B cell (primary cell): ENCODE results near the gene YIF1A. TPM values are rescaled to one million over a fixed set of nuclear protein-coding genes. Genes with fewer than 3 reads are reported as not detected.

Experiments
- ATAC-seq: fragments of 200-7000 bp; cut with Tn5 transposase; one replicate; pipeline ENCODE4 v1.10.0; 2021; ENCODE audit warnings: low read depth, mild to moderate bottlenecking, moderate number of reproducible peaks, moderate library complexity
- CTCF ChIA-PET: fragments of 350-600 bp; sonication (Branson Sonifier 250); formaldehyde crosslinking; loops from one replicate; lab custom pipeline; 2021; ENCODE audit warnings: antibody characterized with exemption, inconsistent platforms; lab: Charles Lee
- POLR2A ChIA-PET: fragments of 350-600 bp; sonication (Branson Sonifier 250); formaldehyde crosslinking; loops from one replicate; lab custom pipeline; 2021; ENCODE audit warnings: antibody characterized with exemption; lab: Charles Lee
- DNase-seq: peaks from one replicate; pipeline ENCODE4 v3.0.0; 2013
- H2AFZ ChIP-seq: 2 replicates; pipeline ENCODE4 v1.6.1; 2012; ENCODE audit warnings: mild to moderate bottlenecking, low read depth, low read length; ENCODE audit not compliant: insufficient read depth, poor library complexity, severe bottlenecking
- H3K27ac ChIP-seq, 2 donors: 1 replicate in 1 of 2; 2 replicates in 1 of 2; pipeline ENCODE4 v1.5.1; 2012 to 2013; ENCODE audit warnings: low read length in 2 of 2, mild to moderate bottlenecking in 2 of 2, moderate library complexity in 1 of 2
- H3K27me3 ChIP-seq, 4 experiments: fragments of 200-600 bp in 1 of 4; sonication (generic) in 1 of 4; replicated peaks in 1 of 4; 1 replicate in 2 of 4; 2 replicates in 2 of 4; pipeline versions ENCODE4 v1.6.1 to v1.7.0; 2013 to 2016; ENCODE audit warnings: low read length in 3 of 4, mild to moderate bottlenecking in 2 of 4, mixed read lengths in 1 of 4, moderate library complexity in 1 of 4; ENCODE audit not compliant: insufficient read depth in 4 of 4, control insufficient read depth in 3 of 4; ENCODE audit errors: control extremely low read depth in 1 of 4
- H3K36me3 ChIP-seq, 2 experiments: replicated peaks in 1 of 2; 1 replicate in 1 of 2; 2 replicates in 1 of 2; pipeline versions ENCODE4 v1.6.1 to v1.7.1; 2013; ENCODE audit warnings: low read length in 1 of 2; ENCODE audit not compliant: insufficient read depth in 2 of 2, control insufficient read depth in 1 of 2; ENCODE audit errors: control extremely low read depth in 1 of 2, extremely low read depth in 1 of 2
- H3K4me1 ChIP-seq, 2 donors: fragments of 200-600 bp in 1 of 2; sonication (generic) in 1 of 2; 1 replicate in 1 of 2; 2 replicates in 1 of 2; pipeline versions ENCODE4 v1.5.1 to v1.6.1; 2013 to 2017; ENCODE audit warnings: low read length in 2 of 2; ENCODE audit not compliant: control insufficient read depth in 2 of 2, insufficient read depth in 2 of 2
- H3K4me2 ChIP-seq: replicated peaks from 2 replicates; pipeline ENCODE3; 2012; ENCODE audit warnings: mild to moderate bottlenecking, low read depth, low read length; ENCODE audit not compliant: poor library complexity, severe bottlenecking
- H3K4me3 ChIP-seq, 5 experiments: fragments of 200-600 bp in 1 of 5; sonication (generic) in 1 of 5; 1 replicate in 3 of 5; 2 replicates in 2 of 5; pipeline versions ENCODE4 v1.5.1 to v1.7.0; 2011 to 2016; ENCODE audit warnings: low read length in 4 of 5, mild to moderate bottlenecking in 4 of 5, low read depth in 2 of 5, control low read depth in 1 of 5, moderate library complexity in 1 of 5; ENCODE audit not compliant: insufficient read depth in 1 of 5; ENCODE audit errors: control extremely low read depth in 1 of 5, extremely low read depth in 1 of 5
- H3K79me2 ChIP-seq: fragments of 200-600 bp; sonication (generic); one replicate; pipeline ENCODE4 v1.6.0; 2016; ENCODE audit warnings: low read length; ENCODE audit not compliant: control insufficient read depth, insufficient read depth
- H3K9ac ChIP-seq: fragments of 200-600 bp; sonication (generic); 2 replicates; pipeline ENCODE4 v1.6.1; 2017; ENCODE audit warnings: mild to moderate bottlenecking, low read length, moderate library complexity
- H3K9me3 ChIP-seq, 3 donors: one replicate each; pipeline versions ENCODE4 v1.6.1 to v1.7.1; 2013; ENCODE audit warnings: low read length in 2 of 3; ENCODE audit not compliant: control insufficient read depth in 2 of 3, insufficient read depth in 1 of 3; ENCODE audit errors: control extremely low read depth in 1 of 3
- H4K20me1 ChIP-seq: 2 replicates; pipeline ENCODE4 v1.6.0; 2012; ENCODE audit warnings: mild to moderate bottlenecking, low read length; ENCODE audit not compliant: insufficient read depth, control insufficient read depth, poor library complexity, severe bottlenecking
- H3K27ac Mint-ChIP-seq: one replicate; pipeline ENCODE4 v1.8.0; 2021; ENCODE audit warnings: mixed read lengths
- H3K27me3 Mint-ChIP-seq: one replicate; pipeline ENCODE4 v1.8.0; 2021; ENCODE audit warnings: mixed read lengths
- H3K4me1 Mint-ChIP-seq: one replicate; pipeline ENCODE4 v1.8.0; 2021; ENCODE audit warnings: mixed read lengths
- H3K4me3 Mint-ChIP-seq: one replicate; pipeline ENCODE4 v1.8.0; 2021; ENCODE audit warnings: mixed read lengths
- H3K9me3 Mint-ChIP-seq: one replicate; pipeline ENCODE4 v1.8.0; 2022; ENCODE audit warnings: mixed read lengths; ENCODE audit not compliant: insufficient read depth
- CTCF ChIP-seq: fragments of 200-600 bp; IDR thresholded peaks from one replicate; pipeline ENCODE4 v1.8.0; 2022; ENCODE audit warnings: antibody characterized with exemption, mild to moderate bottlenecking
- EZH2 ChIP-seq: IDR thresholded peaks from 2 replicates; pipeline ENCODE4 v1.6.1; 2012; ENCODE audit warnings: borderline replicate concordance, low read depth, mild to moderate bottlenecking, moderate library complexity, low read length; ENCODE audit not compliant: insufficient read depth, poor library complexity, severe bottlenecking
- WGBS: methylation state at CpG from one replicate; pipeline ENCODE4 v1.1.5; 2013; ENCODE audit warnings: missing lambda C conversion rate; ENCODE audit not compliant: insufficient coverage; 5-methylcytosine and 5-hydroxymethylcytosine counted together
- intact Hi-C: fragments of 100-400 bp; cut with micrococcal nuclease; formaldehyde crosslinking; loops from one replicate; pipeline ENCODE4 v1.10.0; 2022
- polyA plus RNA-seq: library from polyadenylated mRNA; depleted of rRNA; stranded (reverse); fragments of >200 nt; gene quantifications from 2 replicates; pipeline ENCODE4 v1.2.3, GENCODE V29; 2012
- total RNA-seq, 2 donors: library from RNA; stranded (reverse); fragments of 120-200 nt in 1 of 2; gene quantifications; 1 replicate in 1 of 2; 2 replicates in 1 of 2; pipeline versions ENCODE4 v1.2.3 to v1.2.4, GENCODE V29; 2013 to 2022

Gene YIF1A
- total and polyA plus RNA-seq, 2 donors (not counting 1 experiment from before 2014, with no cell fraction given): 43.9 to 95.0 TPM

- H3K4me1 ChIP-seq: peaks cover 8 to 19% of the 10 kb centered on the region in 2 donors
- H4K20me1 ChIP-seq: peaks cover under 1% of the 10 kb centered on the region
- DNase-seq (no peak), ATAC-seq (no peak)
- ChIA-PET POLR2A (no interaction called here), CTCF (no interaction called here)
- Mint-ChIP-seq H3K4me1 (peaks cover 19% of the 10 kb centered on the region), H3K9me3 (no peaks in the 10 kb centered on the region), H3K27ac (no peak overlapping the region), H3K4me3 (no peak overlapping the region), H3K27me3 (no peaks in the 10 kb centered on the region)
- peaks cover 12% of the 10 kb centered on the region for H3K79me2 ChIP-seq
- no peak overlapping the region for H3K4me3 ChIP-seq
- no peak for TF ChIP-seq EZH2
- no peak for TF ChIP-seq CTCF
- peaks cover 0 to 47% of the 10 kb centered on the region in 2 experiments for H3K36me3 ChIP-seq
- no peaks in the 10 kb centered on the region for H3K27me3 ChIP-seq
- no peak overlapping the region for H3K4me2 ChIP-seq
- H3K27ac ChIP-seq: no peak overlapping the region
- H2AFZ ChIP-seq: no peak overlapping the region
- no peak overlapping the region for H3K9ac ChIP-seq
- no peaks in the 10 kb centered on the region for H3K9me3 ChIP-seq
- intact Hi-C loops: no loop called here
- 98% methylated on average over 8 of the region's 8 CpGs for WGBS
Measured at GRCh38 chr11:66264383-66264782, 24.6 kb downstream of the YIF1A start.

GRCh38 chr11:66263785-66264184 is 25.2 kb downstream of the YIF1A start:
- TF ChIP-seq CTCF (no peak), EZH2 (no peak)
- no peak overlapping the region for H2AFZ ChIP-seq
- POLR2A ChIA-PET: no interaction called here
- H3K27ac Mint-ChIP-seq: no peak overlapping the region
- H3K9me3 Mint-ChIP-seq: no peaks in the 10 kb centered on the region
- H3K4me3 ChIP-seq: no peak overlapping the region
- ATAC-seq (no peak), DNase-seq (no peak)
- no peak overlapping the region for H3K4me2 ChIP-seq
- H3K79me2 ChIP-seq: peaks cover 10% of the 10 kb centered on the region
- H3K27ac ChIP-seq: no peak overlapping the region
- no peaks in the 10 kb centered on the region for H3K27me3 ChIP-seq
- H3K36me3 ChIP-seq: peaks cover 0 to 47% of the 10 kb centered on the region in 2 experiments
- H3K4me3 Mint-ChIP-seq: no peak overlapping the region
- WGBS: 98% methylated on average over 10 of the region's 10 CpGs
- H3K9ac ChIP-seq: no peak overlapping the region
- no peaks in the 10 kb centered on the region for H3K27me3 Mint-ChIP-seq
- intact Hi-C loops: no loop called here
- H3K4me1 Mint-ChIP-seq: peaks cover 21% of the 10 kb centered on the region
- peaks cover 6% of the 10 kb centered on the region for H4K20me1 ChIP-seq
- H3K4me1 ChIP-seq: peaks cover 7 to 16% of the 10 kb centered on the region in 2 donors
- no peaks in the 10 kb centered on the region for H3K9me3 ChIP-seq
- CTCF ChIA-PET: no interaction called here
